ENCODE measurements around the gene PSMD8.
"Not testable (repeated sequence)": the region's sequence is repeated elsewhere in the genome, so short reads cannot be mapped to it uniquely, and the experiment has no call there.

DNA sequence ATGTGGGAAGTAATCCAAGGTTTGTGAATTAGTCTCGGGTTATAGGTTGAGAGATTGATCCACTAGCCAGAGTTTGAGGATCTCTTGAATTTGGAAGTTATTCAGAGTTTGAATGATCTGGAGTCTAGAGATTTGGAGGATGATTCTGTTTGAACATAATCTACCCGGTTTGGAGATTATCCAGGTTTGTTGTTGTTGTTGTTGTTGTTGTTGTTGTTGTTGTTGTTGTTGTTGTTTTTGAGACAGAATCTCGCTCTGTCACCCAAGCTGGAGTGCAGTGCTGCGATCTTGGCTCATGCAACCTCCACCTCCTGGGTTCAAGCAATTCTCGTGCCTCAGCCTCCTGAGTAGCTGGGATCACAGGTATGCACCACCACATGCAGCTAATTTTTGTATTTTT lies 37.5 kb downstream of the PSMD8 start:
- TF ChIP-seq CTCF (IDR thresholded peaks at IDR 0.05); ZFX (IDR thresholded peaks at IDR 0.05; ENCODE audit: borderline replicate concordance): not testable (repeated sequence)

Measured in 22Rv1 (cell line).